ENCODE measurements around the gene ARHGAP32.
"Not testable (repeated sequence)": the region's sequence is repeated elsewhere in the genome, so short reads cannot be mapped to it uniquely, and the experiment has no call there.

The ARHGAP32 gene

GRCh38 chr11:129018126-129018525 lies 174.0 kb downstream of the ARHGAP32 start:
- no peak for DNase-seq

DNA sequence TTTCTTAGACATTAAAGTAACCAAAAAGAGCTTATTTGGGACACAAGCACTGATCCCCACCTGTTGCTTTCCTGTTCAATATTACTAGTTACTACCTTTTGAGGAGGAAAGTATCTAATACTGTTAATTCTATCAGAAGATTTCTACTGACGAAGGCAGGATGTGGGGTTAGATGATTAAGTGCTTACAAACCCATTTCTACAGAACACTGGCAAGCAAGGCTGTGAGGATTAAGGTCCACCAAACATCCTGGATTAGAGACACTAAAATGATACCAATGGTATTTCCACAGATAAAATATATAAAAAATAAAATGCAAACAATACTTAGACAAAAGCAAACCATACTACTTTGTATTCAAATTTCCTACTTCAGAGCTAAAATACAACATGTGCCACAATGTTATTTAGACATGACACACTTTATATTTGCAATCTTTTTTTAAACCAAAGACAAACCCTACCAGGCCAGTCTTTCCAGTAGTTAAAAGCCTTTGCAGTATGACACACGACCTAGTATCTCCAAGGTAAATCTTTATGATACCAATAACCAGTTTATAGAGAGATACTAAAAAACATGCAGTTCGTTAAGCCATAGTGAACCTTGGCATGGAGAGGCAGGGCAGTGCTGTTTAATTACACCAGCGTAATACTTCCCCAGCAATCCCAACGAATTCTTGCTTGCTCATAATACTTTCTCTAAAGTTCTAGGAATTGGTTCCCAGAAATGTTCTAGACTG lies 178.2 kb downstream of the ARHGAP32 start:
- no peak for DNase-seq

GRCh38 chr11:129012880-129013279 lies 179.2 kb downstream of the ARHGAP32 start:
- no peak for DNase-seq

DNA sequence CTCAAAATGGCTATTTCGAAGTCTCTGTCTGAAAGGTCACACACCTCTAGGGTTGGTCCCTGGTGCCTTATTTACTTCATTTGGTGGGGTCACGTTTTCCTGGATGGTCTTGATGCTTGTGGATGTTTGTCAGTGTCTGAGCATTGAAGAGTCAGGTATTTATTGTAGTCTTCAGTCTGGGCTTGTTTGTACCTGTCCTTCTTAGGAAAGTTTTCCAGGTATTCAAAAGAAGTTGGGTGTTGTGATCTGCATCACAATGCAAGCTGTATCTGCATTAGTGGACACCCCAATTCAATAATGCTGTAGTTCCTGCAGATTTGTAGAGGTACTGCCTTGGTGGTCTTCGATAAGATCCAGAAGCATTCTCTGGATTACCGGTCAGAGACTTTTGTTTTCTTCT lies 186.0 kb downstream of the ARHGAP32 start:
- DNase-seq, result no peak

GRCh38 chr11:128999165-128999564 lies 193.0 kb downstream of the ARHGAP32 start:
- not testable (repeated sequence) for DNase-seq

DNA sequence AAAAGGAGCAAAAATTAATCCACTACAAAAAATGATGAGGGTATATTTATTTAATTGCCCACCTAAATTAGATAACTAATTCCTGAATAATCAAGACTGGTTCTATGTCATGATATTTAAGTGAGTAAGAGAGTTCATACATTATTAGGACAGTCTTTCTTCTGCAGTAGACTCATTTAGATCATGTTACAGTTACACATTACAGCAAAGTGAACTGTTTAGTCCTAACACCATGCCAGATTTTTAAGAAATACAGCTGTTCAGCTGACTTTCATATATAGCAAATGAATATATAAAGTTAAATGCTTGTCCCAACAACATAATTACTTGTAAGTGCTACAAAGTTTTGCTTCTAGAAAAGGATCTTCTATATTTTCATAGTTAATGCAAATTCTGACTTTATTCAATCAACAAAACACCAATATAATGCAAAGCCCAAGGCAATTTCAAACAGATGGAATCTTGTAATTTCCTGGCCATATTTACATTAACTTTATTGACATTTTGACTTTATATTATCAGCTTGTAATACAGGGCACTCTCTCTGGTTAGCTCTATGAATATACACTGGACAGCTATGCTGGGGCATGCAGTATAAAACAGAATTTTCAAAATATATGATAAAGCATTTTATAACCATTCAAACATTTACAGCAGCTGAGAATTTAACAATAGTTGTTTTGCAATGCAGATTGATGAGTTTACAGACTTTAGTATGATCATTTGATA lies 203.7 kb downstream of the ARHGAP32 start:
- DNase-seq, result no peak

DNA sequence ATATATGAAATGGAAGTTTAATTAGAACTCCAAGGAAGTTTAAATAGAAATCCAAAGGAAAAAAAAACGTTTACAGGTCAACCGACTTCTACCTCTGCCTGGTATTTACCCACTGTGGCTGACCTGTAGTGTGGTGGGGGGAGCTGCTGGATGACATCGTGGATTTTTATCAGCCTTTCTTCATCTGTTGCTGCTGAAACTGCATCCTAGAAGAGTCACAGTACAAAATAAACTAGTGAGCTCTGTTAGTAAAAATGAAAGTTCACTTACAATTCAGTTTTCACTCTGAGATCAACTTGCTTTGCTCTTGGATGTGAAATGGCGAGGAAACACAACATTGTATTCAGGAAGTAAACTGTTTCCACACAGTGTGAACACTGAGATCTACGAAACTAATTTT lies 206.2 kb downstream of the ARHGAP32 start:
- DNase-seq, result no peak

- DNase-seq, result no peak
Measured at GRCh38 chr11:128983023-128983422, 209.1 kb downstream of the ARHGAP32 start.

DNA sequence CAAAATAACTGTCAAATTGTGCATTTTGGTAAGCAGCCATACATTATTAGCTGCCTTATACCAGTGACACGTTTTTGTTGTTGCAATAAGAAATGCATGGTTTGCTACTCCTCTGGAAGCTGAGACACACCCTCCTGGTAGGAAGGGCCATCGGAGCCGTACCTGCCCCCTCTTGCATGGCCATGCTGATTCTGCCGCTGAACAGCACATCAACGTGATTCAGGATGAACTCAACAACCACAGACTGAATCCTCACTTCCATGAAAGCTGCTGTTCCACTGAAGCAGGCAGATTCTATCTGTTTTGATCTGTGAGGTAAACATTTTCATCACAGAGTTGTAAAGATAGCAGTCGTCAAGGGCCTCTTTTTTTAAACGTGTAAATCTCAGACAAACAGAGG lies 210.9 kb downstream of the ARHGAP32 start:
- no peak for DNase-seq

DNA sequence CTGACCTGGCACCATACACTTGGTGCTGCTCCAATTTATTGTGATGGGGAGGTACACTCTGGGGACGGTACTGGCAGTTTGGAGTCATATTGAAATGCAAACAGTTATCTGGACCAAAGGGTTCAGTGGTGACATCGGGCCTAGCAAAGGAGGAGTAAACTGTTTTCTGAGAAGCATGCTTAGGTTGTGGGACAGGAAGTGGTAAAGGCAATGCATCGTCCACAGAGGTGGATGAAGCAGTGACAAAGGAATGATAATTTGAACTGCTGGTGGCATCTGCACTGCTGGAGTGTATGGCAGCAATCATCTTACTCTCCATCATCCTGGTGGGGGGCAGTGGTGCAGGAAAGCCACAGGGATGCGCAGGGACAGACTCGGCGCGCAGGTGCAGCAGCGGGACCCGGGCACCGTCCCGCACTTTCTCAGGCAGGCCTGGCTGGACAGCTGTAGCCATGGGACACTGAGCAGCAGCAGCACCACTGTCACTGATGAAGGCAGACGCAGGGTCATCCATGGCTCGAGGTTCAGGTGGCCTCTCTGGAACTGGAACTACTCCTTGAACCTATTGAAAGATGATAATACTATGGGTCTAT lies 221.4 kb downstream of the ARHGAP32 start:
- no peak for DNase-seq

GRCh38 chr11:128968916-128969315 lies 223.2 kb downstream of the ARHGAP32 start:
- DNase-seq, result no peak

GRCh38 chr11:128967578-128967977 lies 224.5 kb downstream of the ARHGAP32 start:
- DNase-seq, result no peak

DNA sequence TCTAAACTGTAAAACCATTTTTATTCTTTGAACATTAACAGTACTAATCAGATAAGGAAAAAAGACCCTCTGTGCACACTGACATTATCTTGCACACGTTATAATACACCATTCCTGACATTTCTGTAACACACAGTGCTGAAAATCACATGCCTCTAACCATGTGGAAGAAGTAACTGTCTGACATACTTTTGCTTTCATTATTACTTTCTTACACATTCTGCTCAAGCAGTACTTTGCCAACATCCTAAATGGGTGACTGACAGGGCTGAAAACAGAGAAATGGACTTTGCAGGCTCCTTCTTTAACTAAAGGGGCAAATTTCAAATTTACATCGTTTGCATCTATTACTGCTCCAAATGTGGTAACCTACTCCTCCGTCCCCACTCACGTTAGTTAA lies 226.6 kb downstream of the ARHGAP32 start:
- DNase-seq, result no peak

GRCh38 chr11:128964463-128964930 lies 227.6 kb downstream of the ARHGAP32 start:
- no peak for DNase-seq

- DNase-seq, result no peak
Measured at GRCh38 chr11:128963744-128964325, 228.3 kb downstream of the ARHGAP32 start.

GRCh38 chr11:128962896-128963295 lies 229.2 kb downstream of the ARHGAP32 start:
- DNase-seq, result no peak

GRCh38 chr11:128961645-128962044 lies 230.5 kb downstream of the ARHGAP32 start:
- DNase-seq, result no peak

GRCh38 chr11:128957202-128957482 lies 235.0 kb downstream of the ARHGAP32 start:
- DNase-seq, result no peak

DNA sequence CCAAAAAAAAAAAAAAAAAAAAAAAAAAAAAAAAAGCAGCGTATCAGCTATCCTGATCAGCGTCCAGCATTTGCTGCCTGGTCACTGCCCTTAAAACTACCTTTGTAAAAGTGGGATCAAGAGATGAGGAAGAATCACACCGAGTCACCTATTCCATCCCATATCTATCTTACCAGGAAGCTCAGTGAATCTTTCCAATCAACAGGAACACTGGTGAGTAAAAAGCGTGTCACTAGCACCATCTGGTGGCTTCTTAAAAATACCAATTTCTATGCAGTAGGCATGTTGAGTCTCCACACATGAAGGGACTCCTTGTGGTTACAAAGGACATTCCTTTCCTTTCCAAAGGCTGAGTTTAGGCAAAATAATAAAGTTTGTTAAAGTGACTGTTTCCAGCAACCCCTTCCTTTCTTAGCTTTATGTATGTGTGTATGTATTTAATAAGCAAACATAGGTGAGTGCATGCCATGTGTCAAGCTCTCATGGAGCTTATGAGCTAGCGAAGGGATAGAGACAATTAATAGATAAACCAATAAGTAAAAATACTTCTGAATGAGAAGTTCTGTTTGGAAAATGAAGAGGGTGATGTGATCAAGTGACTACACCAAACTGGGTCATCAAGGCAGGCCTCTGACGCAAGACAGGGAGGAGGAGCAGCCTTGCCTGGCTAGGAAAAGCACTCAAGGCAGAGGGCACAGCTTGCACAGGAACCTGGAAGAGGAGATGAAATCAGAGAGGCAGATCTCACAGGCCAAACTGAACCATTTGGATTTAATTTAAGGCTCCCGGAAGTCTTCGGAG lies 235.5 kb downstream of the ARHGAP32 start:
- peak; percentile 50 for DNase-seq

- no peak for DNase-seq
Measured at GRCh38 chr11:128955636-128956035, 236.5 kb downstream of the ARHGAP32 start.

- DNase-seq, result no peak
Measured at GRCh38 chr11:128953151-128953550, 239.0 kb downstream of the ARHGAP32 start.

DNA sequence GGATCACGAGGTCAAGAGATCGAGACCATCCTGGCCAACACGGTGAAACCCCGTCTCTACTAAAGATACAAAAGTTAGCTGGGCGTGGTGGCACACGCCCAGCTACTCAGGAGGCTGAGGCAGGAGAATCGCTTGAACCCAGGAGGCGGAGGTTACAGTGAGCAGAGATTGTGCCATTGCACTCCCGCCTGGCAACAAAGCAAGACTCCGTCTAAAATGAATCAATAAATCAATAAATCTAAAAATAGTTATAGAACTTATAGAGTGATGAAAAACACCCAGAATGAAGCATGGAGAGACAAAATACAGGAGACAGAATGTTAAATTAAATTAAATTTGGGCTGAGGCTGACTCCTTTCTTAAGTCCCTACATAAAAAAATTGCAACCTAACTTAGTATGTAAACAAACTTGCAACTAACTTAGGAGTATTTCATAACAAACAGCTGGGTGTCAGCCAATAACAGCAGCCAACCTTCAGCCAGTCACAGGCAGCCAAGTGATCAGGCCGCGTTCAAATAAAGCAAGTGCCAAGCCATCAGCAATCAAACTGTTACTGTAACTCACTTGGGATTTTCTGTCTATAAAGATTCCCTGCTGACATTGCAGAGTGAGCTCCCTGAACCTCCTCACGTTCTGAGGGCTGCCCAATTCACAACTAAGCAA lies 242.2 kb downstream of the ARHGAP32 start:
- no peak for DNase-seq

All from KG1 (cell line).